Astrocyte (in vitro differentiated cells and primary cell): ENCODE data around the gene ATG4C. TPM values are rescaled to one million over a fixed set of nuclear protein-coding genes. Genes with fewer than 3 reads are reported as not detected.

ENCODE experiments used
- DNase-seq: peaks from one replicate; pipeline ENCODE4 v3.0.0-alpha.2; 2010; ENCODE audit warnings: low read depth
- FAIRE-seq: peaks from 2 replicates; lab custom pipeline; 2011; peaks lifted over from hg19 to GRCh38; lab: Jason Lieb, UNC
- H2AFZ ChIP-seq: 2 replicates; pipeline ENCODE4 v1.6.0; 2012; ENCODE audit warnings: low read depth, low read length, inconsistent platforms
- H3K27ac ChIP-seq: 2 replicates; pipeline ENCODE4 v1.5.1; 2011; ENCODE audit warnings: low read depth, low read length, inconsistent platforms
- H3K27me3 ChIP-seq: 2 replicates; pipeline ENCODE4 v1.6.0; 2011; ENCODE audit warnings: low read length, inconsistent platforms; ENCODE audit not compliant: insufficient read depth
- H3K36me3 ChIP-seq: 2 replicates; pipeline ENCODE4 v1.5.1; 2011; ENCODE audit warnings: low read length, inconsistent platforms; ENCODE audit not compliant: insufficient read depth
- H3K4me1 ChIP-seq: 2 replicates; pipeline ENCODE4 v1.5.1; 2011; ENCODE audit warnings: low read length, inconsistent platforms; ENCODE audit not compliant: insufficient read depth
- H3K4me2 ChIP-seq: 2 replicates; pipeline ENCODE4 v1.6.0; 2012; ENCODE audit warnings: low read length, inconsistent platforms
- H3K4me3 ChIP-seq: 2 replicates; pipeline ENCODE4 v1.5.1; 2011; ENCODE audit warnings: low read depth, mild to moderate bottlenecking, low read length, inconsistent platforms; ENCODE audit not compliant: insufficient read depth
- H3K79me2 ChIP-seq: 2 replicates; pipeline ENCODE4 v1.6.0; 2012; ENCODE audit warnings: mild to moderate bottlenecking, low read length, inconsistent platforms; ENCODE audit not compliant: insufficient read depth
- H3K9ac ChIP-seq: 2 replicates; pipeline ENCODE4 v1.6.0; 2012; ENCODE audit warnings: mild to moderate bottlenecking, low read length, inconsistent platforms
- H3K9me3 ChIP-seq: 2 replicates; pipeline ENCODE4 v1.5.1; 2012; ENCODE audit warnings: low read depth, mild to moderate bottlenecking, low read length, inconsistent platforms; ENCODE audit not compliant: insufficient read depth
- H4K20me1 ChIP-seq: 2 replicates; pipeline ENCODE4 v1.6.0; 2012; ENCODE audit warnings: low read length, inconsistent platforms; ENCODE audit not compliant: insufficient read depth
- H3K27ac Mint-ChIP-seq: one replicate; pipeline ENCODE4 v1.8.0; 2021; ENCODE audit warnings: mild to moderate bottlenecking, mixed read lengths; ENCODE audit not compliant: unreplicated experiment
- H3K27me3 Mint-ChIP-seq: one replicate; pipeline ENCODE4 v1.8.0; 2021; ENCODE audit warnings: low read depth, mixed read lengths; ENCODE audit not compliant: unreplicated experiment
- H3K36me3 Mint-ChIP-seq: one replicate; pipeline ENCODE4 v1.8.0; 2021; ENCODE audit warnings: low read depth, mixed read lengths; ENCODE audit not compliant: unreplicated experiment
- H3K4me1 Mint-ChIP-seq: one replicate; pipeline ENCODE4 v1.8.0; 2021; ENCODE audit warnings: low read depth, mixed read lengths; ENCODE audit not compliant: unreplicated experiment
- H3K4me3 Mint-ChIP-seq: one replicate; pipeline ENCODE4 v1.8.0; 2021; ENCODE audit warnings: mild to moderate bottlenecking, moderate library complexity, mixed read lengths; ENCODE audit not compliant: unreplicated experiment
- H3K9me3 Mint-ChIP-seq: one replicate; pipeline ENCODE4 v1.8.0; 2021; ENCODE audit warnings: mild to moderate bottlenecking, mixed read lengths; ENCODE audit not compliant: unreplicated experiment
- CTCF ChIP-seq: IDR thresholded peaks from 2 replicates; pipeline ENCODE4 v1.5.1; 2011; ENCODE audit warnings: low read depth, mild to moderate bottlenecking, inconsistent platforms, low read length, moderate library complexity; ENCODE audit not compliant: insufficient read depth
- EZH2 ChIP-seq: IDR thresholded peaks from 2 replicates; pipeline ENCODE4 v1.6.1; 2012; ENCODE audit warnings: mild to moderate bottlenecking, low read length, inconsistent platforms; ENCODE audit not compliant: insufficient read depth
- total RNA-seq: library from RNA; stranded (reverse); gene quantifications from 2 replicates; pipeline ENCODE4 v1.2.1, GENCODE V29; 2021

Gene ATG4C
- total RNA-seq, 1 donor from 2014 or later = 7.0 TPM

- Histone ChIP-seq H3K27me3 (no peaks in the 10 kb centered on the region), H3K9ac (no peak overlapping the region), H4K20me1 (no peaks in the 10 kb centered on the region), H3K4me3 (no peak overlapping the region), H3K9me3 (no peaks in the 10 kb centered on the region), H3K4me1 (no peaks in the 10 kb centered on the region), H3K79me2 (no peaks in the 10 kb centered on the region), H3K27ac (no peak overlapping the region), H3K36me3 (no peaks in the 10 kb centered on the region), H3K4me2 (no peak overlapping the region), H2AFZ (no peak overlapping the region)
- FAIRE-seq (no peak), DNase-seq (no peak)
- no peak overlapping the region for H3K27ac Mint-ChIP-seq
- no peaks in the 10 kb centered on the region for H3K4me1 Mint-ChIP-seq
- H3K27me3 Mint-ChIP-seq = no peaks in the 10 kb centered on the region
- TF ChIP-seq EZH2 = no peak
- TF ChIP-seq CTCF = no peak
- H3K9me3 Mint-ChIP-seq = no peaks in the 10 kb centered on the region
- H3K36me3 Mint-ChIP-seq = peaks cover 2% of the 10 kb centered on the region
- no peak overlapping the region for H3K4me3 Mint-ChIP-seq
Measured at GRCh38 chr1:62849031-62849430, 65.1 kb downstream of the ATG4C start.

- Mint-ChIP-seq H3K4me3 (no peak overlapping the region), H3K36me3 (peaks cover 2% of the 10 kb centered on the region), H3K27ac (no peak overlapping the region), H3K4me1 (peaks cover 2% of the 10 kb centered on the region), H3K9me3 (no peaks in the 10 kb centered on the region), H3K27me3 (no peaks in the 10 kb centered on the region)
- Histone ChIP-seq H3K79me2 (no peaks in the 10 kb centered on the region), H3K9ac (no peak overlapping the region), H3K4me1 (no peaks in the 10 kb centered on the region), H3K36me3 (no peaks in the 10 kb centered on the region), H3K9me3 (no peaks in the 10 kb centered on the region), H3K27me3 (no peaks in the 10 kb centered on the region), H3K27ac (no peak overlapping the region), H3K4me3 (no peak overlapping the region), H4K20me1 (no peaks in the 10 kb centered on the region), H2AFZ (no peak overlapping the region), H3K4me2 (no peak overlapping the region)
- TF ChIP-seq CTCF (no peak), EZH2 (no peak)
- DNase-seq = no peak
- no peak for FAIRE-seq
Measured at GRCh38 chr1:62852253-62852652, 68.3 kb downstream of the ATG4C start.

- H3K9me3 Mint-ChIP-seq = no peaks in the 10 kb centered on the region
- FAIRE-seq = no peak
- no peak overlapping the region for H3K27ac Mint-ChIP-seq
- no peaks in the 10 kb centered on the region for H3K36me3 Mint-ChIP-seq
- Histone ChIP-seq H2AFZ (no peak overlapping the region), H3K4me1 (no peaks in the 10 kb centered on the region), H3K36me3 (no peaks in the 10 kb centered on the region), H3K4me3 (no peak overlapping the region), H3K9ac (no peak overlapping the region), H3K4me2 (no peak overlapping the region), H3K27ac (no peak overlapping the region), H3K27me3 (no peaks in the 10 kb centered on the region), H3K79me2 (no peaks in the 10 kb centered on the region), H4K20me1 (no peaks in the 10 kb centered on the region), H3K9me3 (no peaks in the 10 kb centered on the region)
- no peaks in the 10 kb centered on the region for H3K27me3 Mint-ChIP-seq
- no peak overlapping the region for H3K4me3 Mint-ChIP-seq
- no peak for DNase-seq
- H3K4me1 Mint-ChIP-seq = peaks cover 2% of the 10 kb centered on the region
- no peak for TF ChIP-seq CTCF
- no peak for TF ChIP-seq EZH2
Measured at GRCh38 chr1:62856960-62857359, 73.0 kb downstream of the ATG4C start.
